Stomach (tissue), 9 donors: Measurements from ENCODE around the gene F10. TPM values are rescaled to one million over a fixed set of nuclear protein-coding genes. Genes with fewer than 3 reads are reported as not detected.
A peak's percentile ranks its signal among the peaks of the same experiment; 100 is the strongest.

Experiments
- DNase-seq, 2 donors: peaks; one replicate each; pipeline versions ENCODE4 v3.0.0 to v3.0.0-alpha.2; 2013 to 2019
- H3K27ac ChIP-seq, 5 donors: fragments of 200-600 bp in 4 of 5; sonication (generic) in 4 of 5; one replicate each; pipeline ENCODE4 v1.5.1; 2013 to 2019; ENCODE audit warnings: mild to moderate bottlenecking in 1 of 5, moderate library complexity in 1 of 5
- H3K27me3 ChIP-seq, 3 donors: fragments of 200-600 bp; sonication (generic); one replicate each; pipeline ENCODE4 v1.5.1; 2017 to 2019; ENCODE audit warnings: mixed run types in 1 of 3
- H3K36me3 ChIP-seq, 4 donors: fragments of 200-600 bp; sonication (generic); 1 replicate in 3 of 4; 2 replicates in 1 of 4; pipeline ENCODE4 v1.5.1; 2016 to 2019
- H3K4me1 ChIP-seq, 4 donors: fragments of 200-600 bp; sonication (generic); one replicate each; pipeline ENCODE4 v1.5.1; 2016 to 2019
- H3K4me3 ChIP-seq, 4 donors: fragments of 200-600 bp; sonication (generic) in 3 of 4; one replicate each; pipeline ENCODE4 v1.5.1; 2016 to 2019; ENCODE audit warnings: mild to moderate bottlenecking in 1 of 4
- H3K9me3 ChIP-seq, 4 donors: fragments of 200-600 bp; sonication (generic); one replicate each; pipeline ENCODE4 v1.5.1; 2016 to 2019
- CTCF ChIP-seq, 7 experiments: fragments of 450-650 bp in 4 of 7; fragments of 200-600 bp in 3 of 7; sonication (generic) in 3 of 7; IDR thresholded peaks; one replicate each; pipeline ENCODE4 v1.5.1; 2016 to 2019; ENCODE audit warnings: antibody characterized with exemption in 7 of 7, control low read depth in 2 of 7, mild to moderate bottlenecking in 1 of 7
- EP300 ChIP-seq: sonication (generic); formaldehyde crosslinking; IDR thresholded peaks from one replicate; pipeline ENCODE4 v1.6.1; 2017; ENCODE audit warnings: antibody characterized with exemption
- POLR2A ChIP-seq, 4 donors: fragments of 450-650 bp; IDR thresholded peaks; one replicate each; pipeline ENCODE4 v1.6.1; 2016; ENCODE audit warnings: antibody characterized with exemption in 4 of 4, control low read depth in 2 of 4, mild to moderate bottlenecking in 1 of 4, moderate library complexity in 1 of 4
- POLR2AphosphoS5 ChIP-seq, 3 donors: sonication (generic); formaldehyde crosslinking; IDR thresholded peaks; one replicate each; pipeline ENCODE4 v1.6.1; 2016; ENCODE audit warnings: antibody characterized with exemption in 3 of 3
- WGBS, 5 donors: extraction: QIAGEN DNeasy Blood & Tissue Kit in 3 of 5; methylation state at CpG; one replicate each; pipeline versions ENCODE4 v1.1.5 to v1.1.7; 2013 to 2018; 5-methylcytosine and 5-hydroxymethylcytosine counted together
- intact Hi-C: fragments of 100-400 bp; cut with DNase I; formaldehyde crosslinking; loops from one replicate; pipeline ENCODE4 v1.15.1; 2023; ENCODE audit warnings: low total_unique reads
- polyA plus RNA-seq, 3 donors: library from polyadenylated mRNA; stranded (reverse); fragments of 200-250 nt; gene quantifications; one replicate each; pipeline ENCODE4 v1.2.3, GENCODE V29; 2013
- total RNA-seq, 5 donors: library from RNA; depleted of rRNA; stranded (reverse); fragments of >200 nt; gene quantifications; one replicate each; pipeline versions ENCODE4 v1.1.0 to v1.2.3, GENCODE V29; 2014 to 2016
- donor health status: healthy with polysubstance abuse.
- donor health status: Bipolar disorder and iron deficiency.
- donor health status: healthy.

Gene F10
- total and polyA plus RNA-seq, 8 donors, result 0.45 to 14.9 (median 3.3) TPM; not detected in 2

- no peak for DNase-seq
- Histone ChIP-seq H3K4me3 (no peak overlapping the region), H3K9me3 (no peaks in the 10 kb centered on the region), H3K4me1 (no peaks in the 10 kb centered on the region), H3K36me3 (peaks cover 0 to 73% (median 58%) of the 10 kb centered on the region in 4 donors), H3K27me3 (peaks cover 0 to 5% (median 0%) of the 10 kb centered on the region in 3 donors), H3K27ac (no peak overlapping the region)
- 76 to 90% (median 85%) methylated on average over 22 to 26 of the region's 26 CpGs for WGBS, 5 donors
- intact Hi-C loops, result no loop called here
- no peak for TF ChIP-seq POLR2A (IDR thresholded peaks at IDR 0.05)
- TF ChIP-seq EP300, result no peak
- TF ChIP-seq POLR2AphosphoS5 (IDR thresholded peaks at IDR 0.05), result no peak
- no peak for TF ChIP-seq CTCF (IDR thresholded peaks at IDR 0.05)
Observed at GRCh38 chr13:113082198-113083021, 40.2 kb upstream of the F10 start.

GRCh38 chr13:113083022-113083373 lies 39.6 kb upstream of the F10 start:
- intact Hi-C loops, result no loop called here
- WGBS, 5 donors, result 89 to 97% (median 91%) methylated on average over 9 to 10 of the region's 10 CpGs

GRCh38 chr13:113083402-113084061 lies 39.1 kb upstream of the F10 start:
- no peaks in the 10 kb centered on the region for H3K4me1 ChIP-seq
- H3K36me3 ChIP-seq, result peaks cover 5 to 73% (median 58%) of the 10 kb centered on the region in 4 donors
- 55 to 73% (median 64%) methylated on average over 12 to 18 of the region's 18 CpGs for WGBS, 5 donors
- intact Hi-C loops, result no loop called here
- H3K9me3 ChIP-seq, result no peaks in the 10 kb centered on the region
- H3K27ac ChIP-seq, result no peak overlapping the region
- H3K27me3 ChIP-seq, result peaks cover 0 to 10% (median 0%) of the 10 kb centered on the region in 3 donors
- TF ChIP-seq CTCF (IDR thresholded peaks at IDR 0.05) (no peak), EP300 (no peak), POLR2AphosphoS5 (IDR thresholded peaks at IDR 0.05) (no peak), POLR2A (IDR thresholded peaks at IDR 0.05) (no peak)
- H3K4me3 ChIP-seq, result no peak overlapping the region
- peak in 1 of 2 donors; percentile 48 for DNase-seq

More at GRCh38 chr13:113083022-113083373, 39.6 kb upstream of the F10 start:
- Histone ChIP-seq H3K27me3 (peaks cover 0 to 8% (median 0%) of the 10 kb centered on the region in 3 donors), H3K27ac (no peak overlapping the region), H3K9me3 (no peaks in the 10 kb centered on the region), H3K36me3 (peaks cover 5 to 73% (median 58%) of the 10 kb centered on the region in 4 donors), H3K4me3 (no peak overlapping the region), H3K4me1 (no peaks in the 10 kb centered on the region)
- DNase-seq, result no peak
- no peak for TF ChIP-seq POLR2AphosphoS5 (IDR thresholded peaks at IDR 0.05)
- no peak for TF ChIP-seq POLR2A (IDR thresholded peaks at IDR 0.05)
- no peak for TF ChIP-seq EP300
- TF ChIP-seq CTCF (IDR thresholded peaks at IDR 0.05), result no peak

- no peak overlapping the region for H3K4me3 ChIP-seq
- peaks cover 5 to 71% (median 57%) of the 10 kb centered on the region in 4 donors for H3K36me3 ChIP-seq
- H3K27me3 ChIP-seq, result peaks cover 0 to 10% (median 0%) of the 10 kb centered on the region in 3 donors
- no peaks in the 10 kb centered on the region for H3K4me1 ChIP-seq
- intact Hi-C loops, result no loop called here
- no peaks in the 10 kb centered on the region for H3K9me3 ChIP-seq
- no peak overlapping the region for H3K27ac ChIP-seq
- TF ChIP-seq CTCF (IDR thresholded peaks at IDR 0.05), result no peak
- TF ChIP-seq EP300, result no peak
- TF ChIP-seq POLR2AphosphoS5 (IDR thresholded peaks at IDR 0.05), result no peak
- no peak for TF ChIP-seq POLR2A (IDR thresholded peaks at IDR 0.05)
- WGBS, 5 donors, result 91 to 94% (median 94%) methylated on average over 9 to 25 of the region's 25 CpGs
- no peak for DNase-seq
Observed at GRCh38 chr13:113084094-113084942, 38.3 kb upstream of the F10 start.
